Measurements from ENCODE around the gene FIZ1. TPM values are rescaled to one million over a fixed set of nuclear protein-coding genes. Genes with fewer than 3 reads are reported as not detected.

The FIZ1 gene
- total RNA-seq, 2 experiments from 2014 or later: 6.0 to 17.1 TPM

- POLR2A ChIA-PET: interaction anchor here (0.8 to 1.6 kb wide), 3 partner anchors 14 to 47 kb away, joined by 3 to 15 read pairs (median 7); partner anchors contain the start of gene ZNF784
- DNase-seq (ENCODE audit: low spot score): peak; percentile 93
These were observed 735 bp upstream of the FIZ1 start, which contains the start of gene ZNF524 for GRCh38 chr19:55599842-55600661. ZNF524 (plus strand) TSS chr19:55600288; CDS start chr19:55602113, 1,825 bp downstream.

GRCh38 chr19:55598719-55599467 is 424 bp downstream of the FIZ1 start:
- H3K9me3 ChIP-seq (ENCODE audit: low read length): no peaks in the 10 kb centered on the region
- H3K4me2 ChIP-seq (ENCODE audit: low read length): peak overlapping the region; percentile 70
- no peaks in the 10 kb centered on the region for H4K20me1 ChIP-seq (ENCODE audit: insufficient read depth, low read length)
- ChIA-PET POLR2A (interaction anchor here (0.8 to 1.6 kb wide), 4 partner anchors 11 to 48 kb away, joined by 3 to 15 read pairs (median 6); partner anchors contain the start of gene ZNF784), CTCF (ENCODE audit: unreplicated experiment) (interaction anchor here (0.6 kb wide), 1 partner anchor 50 kb away, joined by 3 read pairs; no protein-coding TSS in a partner anchor)
- peaks cover 25% of the 10 kb centered on the region for H3K36me3 ChIP-seq (ENCODE audit: insufficient read depth, low read length)
- DNase-seq (ENCODE audit: low spot score): peak; percentile 92
- H3K79me2 ChIP-seq (ENCODE audit: insufficient read depth, low read depth, low read length): no peaks in the 10 kb centered on the region
- H3K4me1 ChIP-seq (ENCODE audit: insufficient read depth, low read length, poor library complexity, severe bottlenecking): peaks cover 26% of the 10 kb centered on the region
- peak overlapping the region; percentile 66; the same call in 1 of the 2 replicates for H2AFZ ChIP-seq (ENCODE audit: low read length)
- intact Hi-C loops (cut with micrococcal nuclease; ENCODE audit: unreplicated experiment): loop anchor here (1.0 to 2.0 kb wide), 2 partner anchors 18 to 44 kb away; partner anchors contain the start of genes ZNF579 and ZNF581
- TF ChIP-seq CTCF (conservative IDR thresholded peaks at IDR 0.05; ENCODE audit: low read length) (no peak), EZH2phosphoT487 (IDR thresholded peaks at IDR 0.05; ENCODE audit: borderline replicate concordance, low read depth, low read length) (no peak)
- no peaks in the 10 kb centered on the region for H3K9me2 ChIP-seq (ENCODE audit: insufficient read depth, low read length)
- peak overlapping the region; percentile 74 for H3K4me3 ChIP-seq (ENCODE audit: low read depth, low read length, poor library complexity, severe bottlenecking)
- no TSS peak for BruUV-seq (replicated peaks)
- H3K27ac ChIP-seq (ENCODE audit: low read depth, low read length, poor library complexity, severe bottlenecking): peak overlapping the region; percentile 94

More at GRCh38 chr19:55599842-55600661, 735 bp upstream of the FIZ1 start, which contains the start of gene ZNF524:
- H3K36me3 ChIP-seq (ENCODE audit: insufficient read depth, low read length): peaks cover 19% of the 10 kb centered on the region
- H4K20me1 ChIP-seq (ENCODE audit: insufficient read depth, low read length): no peaks in the 10 kb centered on the region
- peak within 1 kb of the TSS; percentile 66 for H2AFZ ChIP-seq (ENCODE audit: low read length)
- no peaks in the 10 kb centered on the region for H3K9me3 ChIP-seq (ENCODE audit: low read length)
- no peak for TF ChIP-seq CTCF (conservative IDR thresholded peaks at IDR 0.05; ENCODE audit: low read length)
- TF ChIP-seq EZH2phosphoT487 (IDR thresholded peaks at IDR 0.05; ENCODE audit: borderline replicate concordance, low read depth, low read length): no peak
- peak within 1 kb of the TSS; percentile 94 for H3K27ac ChIP-seq (ENCODE audit: low read depth, low read length, poor library complexity, severe bottlenecking)
- CTCF ChIA-PET (ENCODE audit: unreplicated experiment): interaction anchor here (0.6 kb wide), 1 partner anchor 231 kb away, joined by 7 read pairs; no protein-coding TSS in a partner anchor
- H3K79me2 ChIP-seq (ENCODE audit: insufficient read depth, low read depth, low read length): no peaks in the 10 kb centered on the region
- peaks cover 36% of the 10 kb centered on the region for H3K4me1 ChIP-seq (ENCODE audit: insufficient read depth, low read length, poor library complexity, severe bottlenecking)
- BruUV-seq (replicated peaks): no TSS peak
- intact Hi-C loops (cut with micrococcal nuclease; ENCODE audit: unreplicated experiment): loop anchor here (1.0 to 2.0 kb wide), 2 partner anchors 19 to 43 kb away; partner anchors contain the start of genes ZNF579 and ZNF581
- H3K4me2 ChIP-seq (ENCODE audit: low read length): peak within 1 kb of the TSS; percentile 100
- H3K4me3 ChIP-seq (ENCODE audit: low read depth, low read length, poor library complexity, severe bottlenecking): peak within 1 kb of the TSS; percentile 74
- H3K9me2 ChIP-seq (ENCODE audit: insufficient read depth, low read length): no peaks in the 10 kb centered on the region
